Kidney tubule cell (primary cell): ENCODE data around the gene TPRN.

ENCODE experiments used
- DNase-seq: peaks from one replicate; pipeline ENCODE4 v3.0.0-alpha.2; 2018; ENCODE audit warnings: low spot score

Gene TPRN

GRCh38 chr9:137236238-137236935 is 35.8 kb upstream of the TPRN start:
- DNase-seq = peak; percentile 82

GRCh38 chr9:137235424-137236237 is 35.1 kb upstream of the TPRN start:
- DNase-seq = no peak

GRCh38 chr9:137234758-137235423 is 34.4 kb upstream of the TPRN start:
- DNase-seq = no peak

- DNase-seq = no peak
These were observed 33.6 kb upstream of the TPRN start for GRCh38 chr9:137234055-137234697.

- DNase-seq = no peak
These were observed 32.8 kb upstream of the TPRN start for GRCh38 chr9:137233143-137233980.

- no peak for DNase-seq
These were observed 32.0 kb upstream of the TPRN start for GRCh38 chr9:137232510-137232909.

GRCh38 chr9:137232101-137232500 is 31.6 kb upstream of the TPRN start:
- DNase-seq = no peak

- DNase-seq = no peak
These were observed 31.0 kb upstream of the TPRN start for GRCh38 chr9:137231372-137232039.

GRCh38 chr9:137230705-137231371 is 30.3 kb upstream of the TPRN start, which contains the start of gene SLC34A3:
TSS of gene SLC34A3 (plus strand) at chr9:137230901. CDS start at chr9:137231703, 802 bp downstream.
- DNase-seq = no peak

- DNase-seq = no peak
These were observed 29.6 kb upstream of the TPRN start for GRCh38 chr9:137229903-137230704.

- no peak for DNase-seq
These were observed 28.7 kb upstream of the TPRN start for GRCh38 chr9:137228968-137229896.

GRCh38 chr9:137228506-137228967 is 28.0 kb upstream of the TPRN start:
- peak; percentile 38 for DNase-seq

- DNase-seq = no peak
These were observed 27.4 kb upstream of the TPRN start for GRCh38 chr9:137227853-137228505.

GRCh38 chr9:137227054-137227852 is 26.7 kb upstream of the TPRN start, which contains the start of gene RNF224:
TSS of gene RNF224 (plus strand) at chr9:137227502. CDS start at chr9:137228336, 834 bp downstream.
- DNase-seq = peak; percentile 87

- peak; percentile 92 for DNase-seq
These were observed 26.0 kb upstream of the TPRN start for GRCh38 chr9:137226338-137227053.
